GM19463 (cell line): Measurements from ENCODE around the gene CHST11.

ENCODE experiments used
- ATAC-seq: cut with Tn5 transposase; IDR thresholded peaks from one replicate; pipeline ENCODE4 v1.9.1; 2021; ENCODE audit warnings: mild to moderate bottlenecking, moderate library complexity; ENCODE audit not compliant: unreplicated experiment

Gene CHST11

DNA sequence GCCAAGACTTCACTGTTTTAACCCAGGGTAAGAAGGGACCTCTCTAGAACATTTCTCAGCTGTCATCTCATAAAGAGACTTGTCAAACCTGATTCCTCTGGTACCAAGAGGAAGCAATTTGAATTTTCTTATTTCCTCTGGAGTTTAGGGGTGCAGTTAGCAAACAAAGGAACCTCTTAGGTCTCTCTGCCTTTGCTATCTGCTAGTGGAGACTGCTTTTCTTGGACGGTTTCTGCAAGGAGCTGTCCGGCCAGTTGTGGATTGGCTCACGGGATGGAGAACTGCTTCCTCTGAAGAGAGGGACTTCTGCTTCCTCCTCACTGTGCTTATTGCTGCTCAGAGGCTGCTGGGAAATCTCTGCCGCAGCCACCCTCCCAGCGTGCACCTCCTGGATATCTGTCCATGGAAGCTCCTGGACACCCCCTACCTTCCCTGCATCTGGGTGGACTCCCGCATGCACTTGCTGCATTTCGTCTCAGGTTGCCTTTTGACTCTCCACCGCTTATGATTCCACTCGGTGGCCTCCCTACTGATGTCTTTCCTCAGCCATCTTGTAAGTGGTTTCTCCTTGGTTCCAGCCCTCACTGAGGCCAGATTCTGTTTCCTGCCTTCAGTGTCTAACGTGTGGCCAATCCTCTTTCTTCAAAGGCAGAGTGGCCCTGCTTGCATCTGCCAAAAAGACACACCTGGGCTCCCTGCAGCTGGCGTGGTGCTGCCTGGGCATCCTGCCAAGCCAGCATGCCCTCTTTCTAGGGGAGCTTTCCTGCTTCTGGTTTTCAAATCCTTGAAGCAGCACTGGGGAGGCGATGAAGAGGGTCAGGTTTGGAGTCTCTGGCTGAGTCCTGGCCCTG lies 187.3 kb downstream of the CHST11 start:
- ATAC-seq: peak; percentile 38

DNA sequence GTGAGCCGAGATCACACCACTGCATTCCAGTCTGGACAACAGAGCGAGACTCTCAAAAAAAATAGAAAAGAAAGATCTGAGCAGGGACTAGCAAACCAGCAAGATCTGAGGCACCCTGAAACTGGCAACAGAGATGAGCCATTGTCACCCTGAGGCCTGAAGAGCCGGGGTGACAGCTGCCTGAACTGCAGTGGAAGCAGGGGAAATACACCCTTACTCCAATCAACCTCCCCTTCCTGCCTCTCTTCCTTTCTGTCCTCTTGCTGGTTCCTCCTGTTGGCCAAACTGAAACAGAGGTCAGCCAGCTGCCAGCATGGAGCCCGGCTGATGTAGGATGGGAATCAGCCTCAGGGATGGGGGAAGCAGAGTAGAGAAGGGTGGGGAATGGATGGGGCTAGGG lies 192.0 kb downstream of the CHST11 start:
- no peak for ATAC-seq

DNA sequence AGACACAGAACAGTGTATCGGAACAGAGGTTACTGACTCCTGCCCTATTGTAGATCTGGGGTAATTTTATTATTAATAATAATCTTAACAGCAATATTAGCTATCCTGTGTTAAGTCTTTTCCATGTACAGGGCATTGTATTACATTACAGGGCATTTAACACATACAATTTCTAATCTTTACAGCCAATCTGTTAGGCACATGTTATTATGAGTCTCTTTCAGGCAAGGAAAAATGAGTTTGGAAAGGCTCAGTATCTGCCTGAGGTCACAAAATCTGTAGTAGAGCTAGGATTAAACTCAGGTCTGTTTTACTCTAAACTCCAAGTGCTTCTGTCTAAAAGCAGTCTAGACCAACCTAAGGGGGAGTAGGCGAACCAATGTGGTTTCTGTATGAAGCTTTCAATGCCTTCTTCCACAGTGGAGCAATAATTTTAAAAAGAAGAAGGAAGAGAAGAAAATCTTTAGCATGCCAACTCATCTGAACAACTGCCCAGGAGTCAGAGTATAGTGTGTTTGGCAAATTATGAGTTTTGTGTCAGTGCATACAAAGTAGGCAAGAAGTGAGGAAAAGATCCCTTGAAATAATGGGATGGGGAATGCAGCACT lies 192.6 kb downstream of the CHST11 start:
- ATAC-seq: no peak

DNA sequence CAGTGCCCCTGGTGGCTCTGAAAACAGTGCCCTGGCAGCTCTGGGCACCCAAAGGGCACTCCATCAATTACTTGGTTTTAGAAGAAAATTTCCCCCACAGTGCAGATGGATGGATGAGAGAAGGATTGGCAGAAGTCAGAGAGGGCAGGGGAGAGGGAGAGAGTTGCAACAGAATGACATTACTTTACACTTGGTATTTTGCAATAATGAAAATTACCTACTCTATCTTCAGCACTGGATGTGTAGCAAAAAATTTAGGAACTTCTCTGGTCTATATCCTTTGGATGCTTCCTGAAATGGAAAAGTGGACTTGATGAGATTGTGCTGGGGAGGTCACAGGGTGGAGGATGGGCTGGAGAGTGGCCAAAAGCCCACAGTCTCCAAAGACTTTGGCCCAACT lies 193.2 kb downstream of the CHST11 start:
- ATAC-seq: no peak

DNA sequence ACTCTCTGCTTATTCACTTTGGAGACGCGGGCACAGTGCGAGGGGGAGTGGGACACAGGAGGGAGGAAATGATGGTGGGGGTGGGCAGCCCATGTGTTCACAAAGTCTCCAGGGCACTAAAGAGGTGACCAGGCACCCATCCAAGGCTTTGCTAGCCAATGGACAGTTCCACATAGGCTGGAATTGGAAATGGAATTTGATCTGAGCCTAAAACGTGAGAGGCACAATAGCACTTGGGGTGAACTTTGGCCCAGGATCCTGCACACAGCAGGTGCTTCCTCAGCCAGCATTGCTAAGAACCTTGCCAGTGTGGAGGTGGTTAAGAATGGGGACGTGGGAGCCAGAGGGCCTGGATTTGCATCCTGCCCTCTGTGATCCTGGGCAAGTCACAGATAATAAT lies 193.8 kb downstream of the CHST11 start:
- ATAC-seq: no peak

DNA sequence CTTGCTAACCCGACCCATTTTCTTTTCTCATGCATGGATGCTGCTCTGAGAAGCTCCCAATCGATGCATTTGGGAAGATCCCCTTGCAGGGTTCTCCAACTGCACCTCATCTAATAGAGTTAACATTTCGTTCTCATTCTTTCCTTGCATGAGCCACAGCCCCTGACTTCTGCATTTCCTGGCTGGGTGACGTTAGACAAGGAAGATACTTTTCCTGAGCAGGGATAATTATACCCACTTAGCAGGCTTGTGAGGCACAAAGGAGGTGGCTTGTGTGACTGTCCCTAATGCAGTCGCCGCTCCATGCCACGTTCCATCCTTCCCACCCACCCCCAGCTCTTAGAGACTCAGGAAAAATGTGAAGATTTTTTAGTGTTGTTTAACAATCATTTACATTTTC lies 195.1 kb downstream of the CHST11 start:
- ATAC-seq: no peak

DNA sequence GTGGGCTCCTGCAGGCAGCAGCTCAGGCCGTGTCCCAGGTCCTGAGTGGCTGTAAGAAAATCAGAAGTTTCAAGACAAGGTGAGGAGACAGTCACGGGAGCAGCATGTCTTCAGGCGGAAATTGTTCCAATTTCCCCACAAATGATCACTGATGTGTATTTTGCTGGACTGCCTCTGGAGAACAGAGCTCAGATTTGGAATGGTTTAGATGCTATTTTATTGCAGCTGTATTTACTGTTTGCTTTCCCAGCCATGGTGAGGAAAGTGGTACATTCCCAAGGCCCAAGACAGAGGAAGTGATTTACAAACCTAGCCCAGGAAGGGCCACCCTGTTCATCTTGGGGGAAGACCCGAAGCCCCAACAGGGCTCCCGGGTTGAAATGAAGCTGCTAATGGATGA lies 195.6 kb downstream of the CHST11 start:
- ATAC-seq: no peak

DNA sequence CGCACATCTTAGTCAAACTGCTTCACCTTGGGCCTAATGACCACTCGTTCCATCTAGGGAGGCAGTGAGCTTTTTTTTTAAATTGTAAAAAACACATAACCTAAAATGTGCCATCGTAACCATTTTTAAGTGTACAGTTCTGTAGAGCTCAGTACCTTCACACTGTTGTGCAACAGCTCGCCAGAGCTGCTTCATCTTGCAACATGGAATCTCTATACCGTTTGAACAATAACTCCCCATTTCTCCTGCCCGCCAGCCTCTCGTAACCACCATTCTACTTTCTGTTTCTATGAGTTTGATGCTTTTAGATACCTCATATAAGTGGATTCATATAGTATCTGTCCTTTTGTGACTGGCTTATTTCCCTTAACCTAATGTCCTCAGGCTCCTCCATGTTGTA lies 196.2 kb downstream of the CHST11 start:
- ATAC-seq: no peak

DNA sequence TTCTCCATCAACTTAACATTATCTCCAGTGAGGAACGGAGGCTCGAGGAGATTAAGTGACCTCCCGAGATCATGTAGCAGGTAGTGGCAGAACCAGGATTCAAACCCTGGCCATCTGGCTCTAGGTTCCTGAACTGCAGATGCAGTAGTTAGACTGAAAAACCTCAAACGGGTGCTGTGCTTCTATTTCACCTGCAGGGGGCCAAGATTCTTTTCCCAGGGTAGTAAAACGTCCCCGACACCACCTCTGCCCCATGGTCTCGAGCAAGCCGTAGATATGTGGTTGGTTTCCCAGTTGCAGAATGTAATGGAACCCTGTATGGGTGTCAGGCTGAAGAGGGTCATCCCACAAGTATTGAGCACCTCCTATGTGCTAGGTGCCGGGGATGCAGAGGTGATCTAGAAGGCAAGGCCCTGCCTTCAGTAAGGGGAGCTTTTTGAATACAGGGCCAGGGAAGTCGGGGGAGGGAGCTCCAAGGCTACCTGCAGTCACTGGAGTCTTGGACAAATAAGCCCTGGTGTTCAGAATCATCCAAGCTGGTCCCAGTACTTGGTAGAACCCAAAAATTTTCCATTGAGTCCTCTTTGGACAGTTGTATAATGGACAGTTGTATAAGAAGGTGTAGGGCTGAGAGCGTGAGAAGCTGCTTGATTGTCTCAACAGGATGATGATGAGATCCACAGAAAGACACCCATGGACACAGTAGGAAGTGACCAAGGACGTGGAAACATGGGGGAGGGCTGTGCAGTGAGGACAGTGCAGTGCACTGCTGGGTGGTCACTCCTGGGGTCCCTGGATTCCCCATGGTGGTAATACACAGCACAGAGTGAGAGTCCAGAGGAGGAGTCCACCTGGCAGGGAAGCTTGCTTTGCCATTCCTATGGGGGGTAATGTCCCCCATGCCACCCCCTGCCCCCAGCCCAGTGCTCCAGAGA lies 197.2 kb downstream of the CHST11 start:
- ATAC-seq: no peak

DNA sequence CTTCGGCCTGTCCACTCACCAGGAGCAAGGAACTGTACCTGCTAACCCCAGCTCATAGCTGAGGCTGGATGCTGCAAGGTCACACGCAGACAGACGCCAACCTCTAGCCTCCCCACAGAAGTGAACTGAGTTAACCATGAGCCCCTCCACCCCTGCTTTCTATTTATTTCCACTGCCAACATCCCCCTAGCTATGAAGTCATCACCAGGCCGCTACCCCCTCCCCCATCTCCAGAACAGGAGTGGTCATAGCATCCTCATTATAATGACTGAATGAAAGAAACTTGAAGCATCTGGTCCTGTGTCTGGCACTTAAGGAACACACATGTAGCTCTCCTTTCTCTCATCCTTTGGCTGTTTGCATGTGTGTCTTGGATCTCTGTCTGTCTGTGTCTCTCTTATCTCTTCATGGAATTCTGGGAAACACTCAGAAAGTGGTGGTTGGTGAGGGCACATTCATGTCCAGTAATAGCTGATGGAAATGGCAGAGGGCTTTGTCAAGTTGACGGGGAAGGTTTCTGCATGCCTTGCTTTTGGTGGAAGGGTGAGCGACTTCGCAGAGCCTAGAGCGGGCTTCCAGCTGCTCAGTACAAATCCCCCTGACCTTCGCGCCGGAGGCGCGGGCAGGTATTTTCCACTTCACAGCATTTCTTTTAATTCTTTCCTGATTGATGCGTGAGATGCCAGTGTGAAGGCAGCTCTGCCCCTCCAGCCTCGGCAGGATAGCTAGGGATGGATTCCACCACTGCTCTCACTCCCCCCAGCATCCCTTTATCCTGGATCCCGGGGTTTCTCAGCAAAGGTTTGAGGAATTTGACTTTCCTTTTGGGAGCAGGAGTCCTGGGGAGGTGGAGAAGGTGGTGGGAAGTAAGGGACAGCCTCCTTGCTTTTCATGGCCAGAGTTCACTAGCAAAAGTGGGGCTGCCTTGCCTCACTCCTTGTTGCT lies 198.2 kb downstream of the CHST11 start:
- no peak for ATAC-seq

DNA sequence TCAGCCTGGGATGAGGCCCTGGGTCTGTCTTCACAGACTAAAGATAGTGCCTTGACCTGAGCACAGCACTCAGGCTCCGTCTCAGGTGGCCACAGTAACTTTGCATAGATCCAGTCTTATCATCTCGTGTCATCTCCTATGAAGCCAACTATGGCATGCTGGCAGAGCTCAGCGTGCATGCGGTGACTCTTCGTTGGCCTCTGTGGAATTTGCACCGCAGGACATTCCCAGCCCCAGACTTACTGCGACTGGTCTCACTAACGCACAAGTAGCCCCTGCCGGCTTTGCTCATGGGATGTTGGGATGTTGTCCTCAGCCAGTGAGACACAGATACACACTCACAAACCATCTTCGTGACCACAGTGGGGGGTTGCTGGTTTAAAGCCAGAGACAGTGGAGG lies 199.6 kb downstream of the CHST11 start:
- ATAC-seq: no peak

DNA sequence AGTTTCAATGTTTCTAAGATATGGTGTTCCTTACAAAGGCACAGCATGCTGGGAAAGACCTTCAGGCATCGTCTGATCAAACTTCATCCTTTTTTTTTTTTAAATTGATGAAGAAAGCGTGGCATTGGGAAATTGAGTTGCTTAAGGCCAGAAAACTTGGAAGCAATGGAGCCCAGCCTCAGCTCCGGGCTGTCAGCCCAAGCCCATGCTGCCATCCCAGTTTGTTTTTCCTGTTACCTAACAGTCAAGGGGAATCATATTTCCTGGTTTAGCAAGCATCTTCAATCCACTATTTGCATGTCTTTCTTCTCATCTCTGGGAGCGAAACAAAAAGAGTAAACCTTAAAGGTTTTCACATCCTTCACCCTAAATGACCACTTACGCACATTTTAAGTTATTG lies 200.2 kb downstream of the CHST11 start:
- ATAC-seq: no peak

DNA sequence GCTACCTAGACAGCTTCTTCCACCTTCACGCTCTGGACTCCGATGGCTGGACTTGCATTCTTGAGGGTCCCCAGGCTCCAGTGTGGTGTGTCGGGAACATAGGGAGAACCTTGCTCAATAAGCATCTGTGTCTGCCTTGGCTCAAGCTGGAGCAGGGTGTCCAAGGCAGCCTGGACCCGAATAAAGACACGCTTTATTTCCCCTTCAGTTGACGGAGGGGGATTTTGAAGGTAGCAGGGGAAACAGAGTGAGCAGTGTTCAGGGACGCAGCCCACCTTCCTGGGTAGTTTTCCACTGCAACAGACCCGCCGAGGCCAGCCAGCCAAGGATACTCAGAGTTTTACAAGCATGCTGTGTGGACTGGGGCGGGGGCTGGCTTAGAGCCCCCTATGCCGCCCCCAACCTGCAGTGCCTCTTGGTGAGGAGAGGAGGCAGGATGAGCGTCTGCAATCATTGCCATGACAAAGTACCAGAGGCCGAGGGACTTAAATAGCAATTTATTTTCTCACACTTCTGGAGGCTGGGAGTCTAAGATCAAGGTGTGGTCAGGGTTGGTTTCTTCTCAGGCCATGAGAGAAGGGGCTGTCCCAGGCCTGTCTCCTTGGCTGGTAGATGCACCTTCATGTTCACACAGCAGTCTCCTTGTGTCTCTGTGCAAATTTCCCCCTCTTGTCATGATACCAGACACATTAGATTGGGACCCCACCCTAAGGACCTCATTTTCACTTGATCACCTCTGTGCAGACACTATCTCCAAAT lies 201.2 kb downstream of the CHST11 start:
- ATAC-seq: peak; percentile 74

DNA sequence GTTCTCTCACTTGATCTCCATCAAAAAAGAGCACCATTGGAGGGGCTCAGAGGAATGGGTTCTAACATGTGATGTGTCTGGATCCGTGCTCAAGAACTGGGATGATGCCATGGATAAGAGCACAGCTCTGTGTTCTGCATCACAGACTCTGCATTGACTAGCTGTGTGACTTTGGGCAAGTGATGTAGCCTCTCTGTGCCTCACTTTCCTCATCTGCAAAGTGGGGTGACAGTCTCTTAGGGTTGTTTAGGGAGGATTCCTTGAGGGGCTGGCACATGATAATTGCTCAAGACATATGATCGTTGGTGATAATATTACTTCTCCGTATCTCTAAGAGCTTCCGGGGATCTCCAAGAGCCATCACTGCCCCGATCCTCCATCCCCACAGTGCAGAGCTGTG lies 202.3 kb downstream of the CHST11 start:
- ATAC-seq: no peak

DNA sequence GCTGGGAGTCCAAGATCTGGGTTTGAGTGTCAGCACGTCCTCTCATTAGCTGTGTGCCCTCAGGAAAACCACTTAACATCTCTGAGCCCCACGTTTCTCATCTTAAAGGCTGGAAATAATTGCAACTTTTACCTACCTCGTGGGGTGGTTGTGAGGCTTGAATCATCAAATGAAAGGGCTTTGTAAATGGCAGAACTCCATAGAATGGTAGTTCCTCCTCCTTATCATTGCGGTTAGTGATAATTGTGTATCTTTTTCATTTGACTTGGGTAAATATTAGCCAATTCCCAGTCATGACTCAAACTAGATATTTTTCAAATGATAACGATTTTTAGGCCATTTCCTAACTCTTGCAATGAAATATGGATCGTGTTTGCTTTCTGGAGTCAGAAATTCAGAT lies 205.5 kb downstream of the CHST11 start:
- ATAC-seq: no peak

DNA sequence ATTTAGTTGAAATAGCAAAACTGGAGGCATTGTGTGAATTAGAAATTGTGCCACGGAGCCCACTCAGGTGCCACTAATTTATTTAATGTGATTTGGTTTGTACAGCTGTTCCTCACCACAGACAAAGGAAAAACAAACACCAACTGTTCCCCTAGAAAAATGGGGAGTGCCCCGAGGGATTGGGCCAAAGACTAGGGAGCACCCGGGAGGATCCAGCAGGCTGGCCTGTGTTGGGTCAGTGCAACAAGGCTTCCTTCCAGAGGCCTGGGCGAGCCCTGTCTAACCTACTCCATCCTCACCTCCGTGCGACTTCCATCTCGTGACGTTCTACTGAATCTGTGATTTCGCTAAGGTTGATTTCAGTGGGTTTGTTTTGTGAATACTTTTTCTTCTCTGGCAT lies 206.2 kb downstream of the CHST11 start:
- ATAC-seq: no peak

DNA sequence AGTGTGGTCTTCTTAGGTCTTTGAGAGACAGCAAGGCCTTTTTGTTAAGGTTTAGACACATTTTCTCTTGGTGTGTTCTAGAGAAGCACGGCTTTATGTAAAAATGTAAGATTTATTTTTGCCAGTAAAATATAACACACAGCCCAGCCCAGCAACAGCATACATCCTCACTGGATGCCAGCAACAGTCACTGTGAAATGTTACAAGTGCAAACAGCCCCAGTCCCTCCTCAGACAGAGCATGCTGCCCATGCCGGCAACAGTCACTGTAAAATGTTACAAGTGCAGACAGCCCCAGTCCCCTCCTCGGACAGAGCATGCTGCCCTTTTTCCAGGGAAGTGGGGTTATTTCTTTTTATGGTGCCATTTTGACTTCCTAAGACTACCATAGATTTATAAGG lies 207.6 kb downstream of the CHST11 start:
- ATAC-seq: no peak

DNA sequence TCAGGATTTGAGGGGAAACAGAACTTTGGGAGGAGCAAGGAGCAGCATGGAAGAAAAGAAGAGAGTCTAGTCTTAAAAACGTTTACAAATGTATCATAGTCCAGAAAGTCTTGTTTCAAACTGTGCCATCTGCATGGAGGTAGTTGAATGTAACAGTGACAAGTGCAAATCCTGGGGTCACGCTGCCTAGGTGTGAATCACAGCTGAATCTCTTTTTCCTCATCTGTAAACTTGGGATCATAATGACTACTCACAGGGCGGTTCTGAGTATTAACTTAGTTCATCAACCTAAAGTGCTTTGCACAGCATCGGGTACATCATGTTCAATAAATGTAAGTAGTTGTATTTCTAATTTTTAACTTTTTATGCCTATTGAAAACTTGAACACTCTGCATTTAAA lies 208.5 kb downstream of the CHST11 start:
- ATAC-seq: no peak

DNA sequence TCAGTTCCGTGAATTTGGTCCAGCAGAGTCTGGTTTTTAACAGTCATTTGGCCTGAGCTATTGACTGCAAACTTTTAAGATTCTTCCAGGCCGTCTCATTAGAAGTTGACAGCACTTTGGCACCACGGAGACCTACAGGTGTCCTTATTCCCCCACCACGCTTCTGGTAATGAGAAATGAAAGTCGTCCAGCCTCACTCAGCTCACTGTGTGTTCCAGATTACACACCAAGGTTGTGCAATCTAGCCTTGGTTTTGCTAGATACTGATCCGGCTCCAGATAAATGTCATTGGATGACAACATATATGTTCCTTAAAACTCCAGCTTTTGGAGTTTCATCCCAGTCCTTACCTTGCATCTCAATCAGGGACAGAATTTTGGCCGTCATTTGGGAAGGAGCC lies 210.4 kb downstream of the CHST11 start:
- ATAC-seq: no peak

DNA sequence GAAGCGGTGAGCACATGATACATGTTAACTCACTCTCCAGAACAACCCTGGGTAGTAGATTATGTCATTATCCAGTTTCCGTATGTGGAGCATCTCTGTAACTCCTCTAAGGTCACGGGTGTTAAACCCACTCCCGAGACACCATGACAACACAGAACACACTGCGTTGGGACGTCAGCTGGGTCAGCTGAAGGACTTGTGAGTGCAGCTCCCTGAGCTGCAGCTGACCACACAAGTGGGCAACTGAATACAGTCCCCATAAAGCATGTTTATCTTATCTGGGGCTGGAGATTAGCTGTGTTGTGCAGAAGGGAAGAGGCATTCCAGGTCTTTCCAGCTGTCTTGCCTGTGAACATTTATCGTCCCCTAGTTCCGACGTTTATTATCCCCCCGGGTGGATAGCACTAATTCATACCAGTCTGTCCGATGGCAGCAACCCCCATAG lies 211.5 kb downstream of the CHST11 start:
- no peak for ATAC-seq
